HepG2 (cell line): ENCODE measurements around the gene COQ3. TPM values are rescaled to one million over a fixed set of nuclear protein-coding genes. Genes with fewer than 3 reads are reported as not detected.

Experiments
- ATAC-seq: fragments of 200-7000 bp; cut with Tn5 transposase; 3 replicates; pipeline ENCODE4 v1.9.1; 2020; ENCODE audit warnings: mild to moderate bottlenecking, moderate library complexity
- BruUV-seq: library from RNA; stranded (reverse); fragments of 400-500 nt; replicated peaks from 2 replicates; lab custom pipeline; 2021; lab: Mats Ljungman, UMichigan
- CTCF ChIA-PET: fragments of 300-600 bp; formaldehyde crosslinking; extraction: SDS; loops from one replicate; lab custom pipeline; 2021; ENCODE audit warnings: low total read pairs, inconsistent platforms, low intra/inter-chr PET ratio; lab: Yijun Ruan, JAX
- POLR2A ChIA-PET: fragments of 350-600 bp; sonication (Branson Sonifier 250); formaldehyde crosslinking; loops from one replicate; lab custom pipeline; 2020; ENCODE audit warnings: antibody characterized with exemption, inconsistent platforms; lab: Yijun Ruan, JAX
- DNase-seq: peaks from one replicate; pipeline ENCODE4 v3.0.0-alpha.2; 2015; ENCODE audit warnings: low spot score
- FAIRE-seq: peaks from 3 replicates; lab custom pipeline; 2011; peaks lifted over from hg19 to GRCh38; lab: Jason Lieb, UNC
- H2AFZ ChIP-seq: one replicate; pipeline ENCODE4 v1.6.1; 2011; ENCODE audit warnings: low read length, inconsistent platforms
- H3K27ac ChIP-seq: fragments of 300-600 bp; 3 replicates; pipeline ENCODE4 v1.8.0; 2011; ENCODE audit warnings: mixed run types, mild to moderate bottlenecking, mixed read lengths, low read length, inconsistent platforms; ENCODE audit not compliant: insufficient read depth; ENCODE audit errors: extremely low read length
- H3K27me3 ChIP-seq, 2 experiments: fragments of 200-600 bp in 1 of 2; 2 replicates in 1 of 2; 3 replicates in 1 of 2; pipeline versions ENCODE4 v1.6.0 to v1.8.0; 2011; ENCODE audit warnings: low read length in 2 of 2, mild to moderate bottlenecking in 2 of 2, moderate library complexity in 2 of 2, inconsistent platforms in 1 of 2; ENCODE audit not compliant: insufficient read depth in 2 of 2, control insufficient read depth in 1 of 2
- H3K36me3 ChIP-seq, 2 experiments: fragments of 200-600 bp in 1 of 2; replicated peaks in 1 of 2; 2 replicates in 1 of 2; 3 replicates in 1 of 2; pipeline versions ENCODE4 v1.5.1 to v1.8.0; 2011; ENCODE audit warnings: low read length in 2 of 2, inconsistent platforms in 1 of 2; ENCODE audit not compliant: insufficient read depth in 2 of 2, control insufficient read depth in 1 of 2
- H3K4me1 ChIP-seq: 2 replicates; pipeline ENCODE4 v1.5.1; 2012; ENCODE audit warnings: low read length, inconsistent platforms; ENCODE audit not compliant: insufficient read depth
- H3K4me2 ChIP-seq: 2 replicates; pipeline ENCODE4 v1.6.0; 2011; ENCODE audit warnings: low read depth, low read length, inconsistent platforms
- H3K4me3 ChIP-seq, 3 experiments: fragments of 200-600 bp in 1 of 3; sonication (generic), shearing (Covaris generic) in 1 of 3; replicated peaks in 1 of 3; 2 replicates each; pipeline ENCODE4 v1.5.1; 2011 to 2016; ENCODE audit warnings: low read length in 3 of 3, inconsistent platforms in 2 of 3, low read depth in 2 of 3, mild to moderate bottlenecking in 2 of 3, control low read depth in 1 of 3, mixed read lengths in 1 of 3; ENCODE audit not compliant: insufficient read depth in 1 of 3
- H3K79me2 ChIP-seq: one replicate; pipeline ENCODE4 v1.6.1; 2011; ENCODE audit warnings: low read length, inconsistent platforms; ENCODE audit not compliant: insufficient read depth
- H3K9ac ChIP-seq: 2 replicates; pipeline ENCODE4 v1.6.0; 2011; ENCODE audit warnings: mild to moderate bottlenecking, low read depth, low read length, inconsistent platforms; ENCODE audit not compliant: insufficient read depth
- H3K9me3 ChIP-seq: 2 replicates; pipeline ENCODE4 v1.5.1; 2012; ENCODE audit warnings: mild to moderate bottlenecking, low read length
- H4K20me1 ChIP-seq: 2 replicates; pipeline ENCODE4 v1.6.0; 2011; ENCODE audit warnings: inconsistent platforms, mild to moderate bottlenecking, low read length, moderate library complexity; ENCODE audit not compliant: insufficient read depth
- ARNT2 ChIP-seq: sonication (generic); formaldehyde crosslinking; IDR thresholded peaks from 2 replicates; pipeline ENCODE4 v1.8.0; 2022; ENCODE audit warnings: mild to moderate bottlenecking, low read depth, missing genetic modification reagents, moderate library complexity
- ATF3 ChIP-seq: sonication (generic); formaldehyde crosslinking; IDR thresholded peaks from 2 replicates; pipeline ENCODE4 v1.4.0; 2020; ENCODE audit warnings: missing genetic modification reagents
- ATM ChIP-seq: fragments of 450-650 bp; IDR thresholded peaks from 2 replicates; pipeline ENCODE4 v1.7.1; 2017; ENCODE audit warnings: mild to moderate bottlenecking, borderline replicate concordance
- CEBPB ChIP-seq: IDR thresholded peaks from 2 replicates; pipeline ENCODE4 v1.6.1; 2011; ENCODE audit warnings: low read depth, low read length, improper control_type of control experiment, borderline replicate concordance
- DRAP1 ChIP-seq: IDR thresholded peaks from 2 replicates; pipeline ENCODE4 v1.6.1; 2016; ENCODE audit warnings: missing genetic modification reagents, missing compliant biosample characterization
- EP300 ChIP-seq, 3 experiments: sonication (generic) in 1 of 3; formaldehyde crosslinking in 1 of 3; IDR thresholded peaks; 2 replicates each; pipeline versions ENCODE4 v1.5.1 to v1.6.1; 2011 to 2020; ENCODE audit warnings: low read depth in 2 of 3, low read length in 2 of 3, borderline replicate concordance in 1 of 3, improper control_type of control experiment in 1 of 3, mild to moderate bottlenecking in 1 of 3, missing genetic modification reagents in 1 of 3, moderate library complexity in 1 of 3
- KDM1A ChIP-seq: IDR thresholded peaks from 2 replicates; pipeline ENCODE4 v1.6.1; 2016; ENCODE audit warnings: missing compliant biosample characterization
- MZF1 ChIP-seq: sonication (generic); formaldehyde crosslinking; IDR thresholded peaks from 2 replicates; pipeline ENCODE4 v1.8.1; 2023; ENCODE audit warnings: mild to moderate bottlenecking, missing genetic modification reagents, borderline replicate concordance
- NCOA2 ChIP-seq: sonication (generic); formaldehyde crosslinking; IDR thresholded peaks from 2 replicates; pipeline ENCODE4 v1.8.0; 2022; ENCODE audit warnings: inconsistent platforms
- NONO ChIP-seq, 2 experiments: fragments of 450-650 bp in 1 of 2; sonication (generic) in 1 of 2; formaldehyde crosslinking in 1 of 2; IDR thresholded peaks in 1 of 2; conservative IDR thresholded peaks in 1 of 2; 2 replicates each; pipeline versions ENCODE4 v1.6.1 to v1.8.0; 2017 to 2022; ENCODE audit warnings: mild to moderate bottlenecking in 1 of 2, missing genetic modification reagents in 1 of 2, moderate library complexity in 1 of 2
- NR1H2 ChIP-seq: sonication (generic); formaldehyde crosslinking; IDR thresholded peaks from 2 replicates; pipeline ENCODE4 v1.8.1; 2022; ENCODE audit warnings: low read depth, missing genetic modification reagents, borderline replicate concordance
- SP140L ChIP-seq: sonication (generic); formaldehyde crosslinking; IDR thresholded peaks from 2 replicates; pipeline ENCODE4 v1.4.0; 2020; ENCODE audit warnings: missing genetic modification reagents, borderline replicate concordance
- TFAP4 ChIP-seq: sonication (generic); IDR thresholded peaks from 2 replicates; pipeline ENCODE4 v1.6.1; 2016; ENCODE audit warnings: low read depth, borderline replicate concordance
- YEATS2 ChIP-seq: sonication (generic); formaldehyde crosslinking; IDR thresholded peaks from 2 replicates; pipeline ENCODE4 v1.4.0; 2020; ENCODE audit warnings: missing genetic modification reagents, borderline replicate concordance
- ZNF687 ChIP-seq: sonication (generic); formaldehyde crosslinking; IDR thresholded peaks from 2 replicates; pipeline ENCODE4 v1.5.1; 2020; ENCODE audit warnings: mild to moderate bottlenecking, missing genetic modification reagents, moderate library complexity
- WGBS: methylation state at CpG from one replicate; pipeline ENCODE4 v1.1.6; 2017; ENCODE audit warnings: low lambda C conversion rate; 5-methylcytosine and 5-hydroxymethylcytosine counted together
- in situ Hi-C: cut with HindIII; loops from 2 replicates; pipeline ENCODE4 v1.10.0; 2017; ENCODE audit warnings: low pct_unique_long_range_greater_than_20kb; ENCODE audit not compliant: extremely low pct_ligation_motif_present
- intact Hi-C: fragments of 100-400 bp; cut with micrococcal nuclease; formaldehyde crosslinking; loops from one replicate; pipeline ENCODE4 v1.10.0; 2022; ENCODE audit not compliant: unreplicated experiment
- polyA plus RNA-seq, 8 experiments: library from polyadenylated mRNA; depleted of rRNA in 3 of 8; stranded (reverse) in 7 of 8; unstranded in 1 of 8; fragments of >200 nt; fragmentation: Illumina TruSeq in 4 of 8; extraction: Trizol in 4 of 8; gene quantifications; 2 replicates each; pipeline versions ENCODE4 v1.2.1 to v1.2.3, GENCODE V29; 2011 to 2016; ENCODE audit warnings: low read depth in 4 of 8, missing spikeins in 1 of 8, mixed read lengths in 1 of 8; ENCODE audit not compliant: insufficient read depth in 1 of 8
- total RNA-seq, 5 experiments: library from RNA; depleted of rRNA; stranded (reverse); fragments of >200 nt; fragmentation: Illumina TruSeq; extraction: Trizol; gene quantifications; 2 replicates each; pipeline ENCODE4 v1.2.3, GENCODE V29; 2016; ENCODE audit warnings: low read depth in 1 of 5

COQ3 gene
- total and polyA plus RNA-seq, 2 of the 13 experiments (the other 11 are each of a cell fraction or from before 2014, with no cell fraction given) = 5.3 to 20.5 TPM

- DNase-seq = no peak
- POLR2A ChIA-PET = no interaction called here
- FAIRE-seq = no peak
- Histone ChIP-seq H2AFZ (no peak overlapping the region), H3K36me3 (no peaks in the 10 kb centered on the region), H3K27ac (no peak overlapping the region), H3K4me3 (no peak overlapping the region), H3K79me2 (no peaks in the 10 kb centered on the region), H4K20me1 (no peaks in the 10 kb centered on the region), H3K9me3 (no peaks in the 10 kb centered on the region), H3K4me2 (no peak overlapping the region), H3K4me1 (peaks cover 5% of the 10 kb centered on the region; the same call in 1 of the 2 replicates), H3K27me3 (no peaks in the 10 kb centered on the region), H3K9ac (no peak overlapping the region)
- CTCF ChIA-PET = no interaction called here
- in situ Hi-C loops = loop anchor here (25.0 kb wide), 1 partner anchor 474 kb away; no protein-coding TSS in a partner anchor
- WGBS = 4% methylated on average over 2 of the region's 2 CpGs
- TF ChIP-seq CEBPB = no peak
- TF ChIP-seq SP140L (CRISPR knock-in tag) = no peak
- no peak for TF ChIP-seq DRAP1
- no peak for TF ChIP-seq ATM
- no peak for TF ChIP-seq MZF1 (CRISPR knock-in tag)
- TF ChIP-seq ARNT2 (CRISPR knock-in tag) = no peak
- TF ChIP-seq KDM1A (CRISPR knock-in tag) = no peak
- no peak for TF ChIP-seq EP300 (IDR thresholded peaks at IDR 0.05; ENCODE audit: low read depth in 2 of 2, low read length in 2 of 2)
- no peak for TF ChIP-seq EP300 (CRISPR knock-in tag; IDR thresholded peaks at IDR 0.05; ENCODE audit: borderline replicate concordance)
- no peak for TF ChIP-seq NONO (IDR thresholded peaks at IDR 0.05)
- no peak for TF ChIP-seq NONO (CRISPR knock-in tag; conservative IDR thresholded peaks at IDR 0.05)
- TF ChIP-seq ZNF687 (CRISPR knock-in tag) = no peak
- TF ChIP-seq NCOA2 (CRISPR knock-in tag) = no peak
- no peak for TF ChIP-seq ATF3 (CRISPR knock-in tag)
- TF ChIP-seq YEATS2 = no peak
- TF ChIP-seq TFAP4 = no peak
- no peak for TF ChIP-seq NR1H2
- no peak for ATAC-seq
- no TSS peak for BruUV-seq
- intact Hi-C loops = no loop called here
These were observed 55.8 kb downstream of the COQ3 start for GRCh38 chr6:99338188-99338587.
